ENCODE results near the gene LRRC23.

Gene LRRC23

DNA sequence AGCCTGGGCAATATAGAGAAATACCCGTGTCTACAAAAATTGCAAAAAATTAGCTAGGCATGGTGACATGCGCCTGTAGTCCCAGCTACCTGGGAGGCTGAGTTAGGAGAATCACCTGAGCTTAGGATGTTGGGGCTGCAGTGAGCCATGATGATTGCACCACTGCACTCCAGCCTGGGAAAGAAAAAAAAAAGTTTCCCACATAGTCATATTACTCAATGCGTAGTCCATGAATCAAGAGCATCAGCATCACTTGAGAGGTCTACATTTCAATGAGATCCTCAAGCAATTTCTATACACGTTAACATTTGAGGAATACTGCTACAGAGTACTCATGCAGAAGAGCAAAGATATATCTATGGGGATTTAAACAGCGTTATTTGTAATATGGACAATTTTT lies 5.2 kb upstream of the LRRC23 start:
- TF ChIP-seq FOXM1 (IDR thresholded peaks at IDR 0.05; ENCODE audit: borderline replicate concordance, low read depth) (no peak), RAD21 (IDR thresholded peaks at IDR 0.05; ENCODE audit: low read depth) (no peak), ZBTB7A (IDR thresholded peaks at IDR 0.05; ENCODE audit: low read depth) (no peak), TAF1 (IDR thresholded peaks at IDR 0.05; ENCODE audit: low read depth) (no peak), NFIC (IDR thresholded peaks at IDR 0.05) (no peak), TCF12 (IDR thresholded peaks at IDR 0.05; ENCODE audit: low read depth) (no peak), TEAD4 (IDR thresholded peaks at IDR 0.05) (no peak), MAX (IDR thresholded peaks at IDR 0.05) (no peak), YY1 (IDR thresholded peaks at IDR 0.05; ENCODE audit: low read depth) (no peak), CREB1 (IDR thresholded peaks at IDR 0.05; ENCODE audit: low read depth) (no peak)
- TF ChIP-seq, protein P1, sequence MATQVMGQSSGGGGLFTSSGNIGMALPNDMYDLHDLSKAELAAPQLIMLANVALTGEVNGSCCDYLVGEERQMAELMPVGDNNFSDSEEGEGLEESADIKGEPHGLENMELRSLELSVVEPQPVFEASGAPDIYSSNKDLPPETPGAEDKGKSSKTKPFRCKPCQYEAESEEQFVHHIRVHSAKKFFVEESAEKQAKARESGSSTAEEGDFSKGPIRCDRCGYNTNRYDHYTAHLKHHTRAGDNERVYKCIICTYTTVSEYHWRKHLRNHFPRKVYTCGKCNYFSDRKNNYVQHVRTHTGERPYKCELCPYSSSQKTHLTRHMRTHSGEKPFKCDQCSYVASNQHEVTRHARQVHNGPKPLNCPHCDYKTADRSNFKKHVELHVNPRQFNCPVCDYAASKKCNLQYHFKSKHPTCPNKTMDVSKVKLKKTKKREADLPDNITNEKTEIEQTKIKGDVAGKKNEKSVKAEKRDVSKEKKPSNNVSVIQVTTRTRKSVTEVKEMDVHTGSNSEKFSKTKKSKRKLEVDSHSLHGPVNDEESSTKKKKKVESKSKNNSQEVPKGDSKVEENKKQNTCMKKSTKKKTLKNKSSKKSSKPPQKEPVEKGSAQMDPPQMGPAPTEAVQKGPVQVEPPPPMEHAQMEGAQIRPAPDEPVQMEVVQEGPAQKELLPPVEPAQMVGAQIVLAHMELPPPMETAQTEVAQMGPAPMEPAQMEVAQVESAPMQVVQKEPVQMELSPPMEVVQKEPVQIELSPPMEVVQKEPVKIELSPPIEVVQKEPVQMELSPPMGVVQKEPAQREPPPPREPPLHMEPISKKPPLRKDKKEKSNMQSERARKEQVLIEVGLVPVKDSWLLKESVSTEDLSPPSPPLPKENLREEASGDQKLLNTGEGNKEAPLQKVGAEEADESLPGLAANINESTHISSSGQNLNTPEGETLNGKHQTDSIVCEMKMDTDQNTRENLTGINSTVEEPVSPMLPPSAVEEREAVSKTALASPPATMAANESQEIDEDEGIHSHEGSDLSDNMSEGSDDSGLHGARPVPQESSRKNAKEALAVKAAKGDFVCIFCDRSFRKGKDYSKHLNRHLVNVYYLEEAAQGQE (IDR thresholded peaks at IDR 0.05; ENCODE audit: low read depth): no peak

- TF ChIP-seq YY1 (IDR thresholded peaks at IDR 0.05; ENCODE audit: low read depth) (no peak), RAD21 (IDR thresholded peaks at IDR 0.05; ENCODE audit: low read depth) (no peak), ZBTB7A (IDR thresholded peaks at IDR 0.05; ENCODE audit: low read depth) (no peak), TCF12 (IDR thresholded peaks at IDR 0.05; ENCODE audit: low read depth) (no peak), NFIC (IDR thresholded peaks at IDR 0.05) (peak; percentile 9; the same call in 1 of the 2 replicates), TAF1 (IDR thresholded peaks at IDR 0.05; ENCODE audit: low read depth) (no peak), MAX (IDR thresholded peaks at IDR 0.05) (peak; percentile 36; the same call in 1 of the 2 replicates)
- TF ChIP-seq, protein P2, sequence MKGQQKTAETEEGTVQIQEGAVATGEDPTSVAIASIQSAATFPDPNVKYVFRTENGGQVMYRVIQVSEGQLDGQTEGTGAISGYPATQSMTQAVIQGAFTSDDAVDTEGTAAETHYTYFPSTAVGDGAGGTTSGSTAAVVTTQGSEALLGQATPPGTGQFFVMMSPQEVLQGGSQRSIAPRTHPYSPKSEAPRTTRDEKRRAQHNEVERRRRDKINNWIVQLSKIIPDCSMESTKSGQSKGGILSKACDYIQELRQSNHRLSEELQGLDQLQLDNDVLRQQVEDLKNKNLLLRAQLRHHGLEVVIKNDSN (IDR thresholded peaks at IDR 0.05): no peak
These were observed 4.6 kb upstream of the LRRC23 start for GRCh38 chr12:6899837-6900519.

GRCh38 chr12:6902448-6902847 lies 2.2 kb upstream of the LRRC23 start:
- TF ChIP-seq YY1 (IDR thresholded peaks at IDR 0.05; ENCODE audit: low read depth) (no peak), TAF1 (IDR thresholded peaks at IDR 0.05; ENCODE audit: low read depth) (no peak), EP300 (IDR thresholded peaks at IDR 0.05; ENCODE audit: borderline replicate concordance) (no peak), TCF12 (IDR thresholded peaks at IDR 0.05; ENCODE audit: low read depth) (no peak), ZBTB7A (IDR thresholded peaks at IDR 0.05; ENCODE audit: low read depth) (no peak), CEBPB (IDR thresholded peaks at IDR 0.05) (no peak), MAX (IDR thresholded peaks at IDR 0.05) (no peak), TEAD4 (IDR thresholded peaks at IDR 0.05) (no peak), EGR1 (IDR thresholded peaks at IDR 0.05) (no peak), CREB1 (IDR thresholded peaks at IDR 0.05; ENCODE audit: low read depth) (no peak), RAD21 (IDR thresholded peaks at IDR 0.05; ENCODE audit: low read depth) (no peak), FOXM1 (IDR thresholded peaks at IDR 0.05; ENCODE audit: borderline replicate concordance, low read depth) (no peak), NFIC (IDR thresholded peaks at IDR 0.05) (no peak)
- TF ChIP-seq, protein P2 (IDR thresholded peaks at IDR 0.05): no peak
- TF ChIP-seq, protein P1 (IDR thresholded peaks at IDR 0.05; ENCODE audit: low read depth): no peak

DNA sequence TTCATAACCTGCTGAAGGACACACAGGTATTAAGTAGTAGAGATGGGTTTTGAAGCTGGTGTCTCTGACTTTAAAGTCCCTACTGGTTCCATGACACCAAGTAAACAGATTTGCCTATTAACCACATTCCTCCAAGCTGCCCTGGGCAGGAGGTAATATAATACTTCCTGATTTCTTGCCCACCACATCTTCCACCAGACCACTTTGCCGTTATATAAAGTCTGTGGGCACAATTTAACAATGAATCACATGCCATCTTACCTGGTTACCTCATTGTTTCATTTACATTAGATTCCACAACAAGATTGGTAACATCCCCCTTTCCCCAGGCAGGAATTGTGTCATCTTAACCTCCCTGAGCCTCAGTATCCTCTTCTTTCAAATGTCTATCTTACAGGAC lies 900 bp upstream of the LRRC23 start:
- TF ChIP-seq NFIC (IDR thresholded peaks at IDR 0.05): no peak
- TF ChIP-seq CREB1 (IDR thresholded peaks at IDR 0.05; ENCODE audit: low read depth): no peak
- no peak for TF ChIP-seq EGR1 (IDR thresholded peaks at IDR 0.05)
- no peak for TF ChIP-seq ZBTB7A (IDR thresholded peaks at IDR 0.05; ENCODE audit: low read depth)
- TF ChIP-seq TAF1 (IDR thresholded peaks at IDR 0.05; ENCODE audit: low read depth): no peak
- no peak for TF ChIP-seq CEBPB (IDR thresholded peaks at IDR 0.05)
- no peak for TF ChIP-seq RAD21 (IDR thresholded peaks at IDR 0.05; ENCODE audit: low read depth)
- no peak for TF ChIP-seq EP300 (IDR thresholded peaks at IDR 0.05; ENCODE audit: borderline replicate concordance)
- TF ChIP-seq, protein P1 (IDR thresholded peaks at IDR 0.05; ENCODE audit: low read depth): no peak
- no peak for TF ChIP-seq FOXM1 (IDR thresholded peaks at IDR 0.05; ENCODE audit: borderline replicate concordance, low read depth)
- no peak for TF ChIP-seq YY1 (IDR thresholded peaks at IDR 0.05; ENCODE audit: low read depth)
- no peak for TF ChIP-seq MAX (IDR thresholded peaks at IDR 0.05)
- TF ChIP-seq, protein P2 (IDR thresholded peaks at IDR 0.05): no peak
- TF ChIP-seq TCF12 (IDR thresholded peaks at IDR 0.05; ENCODE audit: low read depth): no peak
- no peak for TF ChIP-seq TEAD4 (IDR thresholded peaks at IDR 0.05)
